ENCODE results near the gene COL4A4.

COL4A4 gene

GRCh38 chr2:227164763-227165291, 822 bp upstream of the COL4A4 start (continued):
- no peak for TF ChIP-seq PRDM6 (tag by site-specific recombination; IDR thresholded peaks at IDR 0.05)
- peak; percentile 50 for TF ChIP-seq EGR2 (tag by site-specific recombination; IDR thresholded peaks at IDR 0.05; ENCODE audit: low read depth)
- no peak for TF ChIP-seq ZNF449 (tag by site-specific recombination; IDR thresholded peaks at IDR 0.05)
- no peak for TF ChIP-seq KLF7 (tag by site-specific recombination; IDR thresholded peaks at IDR 0.05; ENCODE audit: borderline replicate concordance)
- no peak for TF ChIP-seq GLI2 (tag by site-specific recombination; IDR thresholded peaks at IDR 0.05; ENCODE audit: borderline replicate concordance, low read depth)
- TF ChIP-seq ZNF830 (tag by site-specific recombination; IDR thresholded peaks at IDR 0.05; ENCODE audit: low read depth) = no peak
- TF ChIP-seq ZNF391 (tag by site-specific recombination; IDR thresholded peaks at IDR 0.05; ENCODE audit: borderline replicate concordance, low read depth) = no peak
- TF ChIP-seq ZFP41 (tag by site-specific recombination; IDR thresholded peaks at IDR 0.05; ENCODE audit: borderline replicate concordance) = no peak
- TF ChIP-seq, protein P1, sequence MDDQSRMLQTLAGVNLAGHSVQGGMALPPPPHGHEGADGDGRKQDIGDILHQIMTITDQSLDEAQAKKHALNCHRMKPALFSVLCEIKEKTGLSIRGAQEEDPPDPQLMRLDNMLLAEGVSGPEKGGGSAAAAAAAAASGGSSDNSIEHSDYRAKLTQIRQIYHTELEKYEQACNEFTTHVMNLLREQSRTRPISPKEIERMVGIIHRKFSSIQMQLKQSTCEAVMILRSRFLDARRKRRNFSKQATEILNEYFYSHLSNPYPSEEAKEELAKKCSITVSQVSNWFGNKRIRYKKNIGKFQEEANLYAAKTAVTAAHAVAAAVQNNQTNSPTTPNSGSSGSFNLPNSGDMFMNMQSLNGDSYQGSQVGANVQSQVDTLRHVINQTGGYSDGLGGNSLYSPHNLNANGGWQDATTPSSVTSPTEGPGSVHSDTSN (CRISPR knock-in tag; IDR thresholded peaks at IDR 0.05) = no peak
- TF ChIP-seq ZNF555 (tag by site-specific recombination; conservative IDR thresholded peaks at IDR 0.05) = no peak
- TF ChIP-seq, protein P2, sequence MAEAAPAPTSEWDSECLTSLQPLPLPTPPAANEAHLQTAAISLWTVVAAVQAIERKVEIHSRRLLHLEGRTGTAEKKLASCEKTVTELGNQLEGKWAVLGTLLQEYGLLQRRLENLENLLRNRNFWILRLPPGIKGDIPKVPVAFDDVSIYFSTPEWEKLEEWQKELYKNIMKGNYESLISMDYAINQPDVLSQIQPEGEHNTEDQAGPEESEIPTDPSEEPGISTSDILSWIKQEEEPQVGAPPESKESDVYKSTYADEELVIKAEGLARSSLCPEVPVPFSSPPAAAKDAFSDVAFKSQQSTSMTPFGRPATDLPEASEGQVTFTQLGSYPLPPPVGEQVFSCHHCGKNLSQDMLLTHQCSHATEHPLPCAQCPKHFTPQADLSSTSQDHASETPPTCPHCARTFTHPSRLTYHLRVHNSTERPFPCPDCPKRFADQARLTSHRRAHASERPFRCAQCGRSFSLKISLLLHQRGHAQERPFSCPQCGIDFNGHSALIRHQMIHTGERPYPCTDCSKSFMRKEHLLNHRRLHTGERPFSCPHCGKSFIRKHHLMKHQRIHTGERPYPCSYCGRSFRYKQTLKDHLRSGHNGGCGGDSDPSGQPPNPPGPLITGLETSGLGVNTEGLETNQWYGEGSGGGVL (tag by site-specific recombination; IDR thresholded peaks at IDR 0.05) = no peak
- no peak for TF ChIP-seq KLF10 (tag by site-specific recombination; IDR thresholded peaks at IDR 0.05)
- no peak for TF ChIP-seq ZNF23 (tag by site-specific recombination; IDR thresholded peaks at IDR 0.05; ENCODE audit: borderline replicate concordance)
- no peak for TF ChIP-seq ZNF791 (tag by site-specific recombination; IDR thresholded peaks at IDR 0.05)
- TF ChIP-seq ZBTB48 (tag by site-specific recombination; IDR thresholded peaks at IDR 0.05) = no peak
- no peak for TF ChIP-seq ZNF548 (tag by site-specific recombination; IDR thresholded peaks at IDR 0.05)
- peak; percentile 73 for TF ChIP-seq ZNF335 (tag by site-specific recombination; conservative IDR thresholded peaks at IDR 0.05)
- TF ChIP-seq ZNF664 (tag by site-specific recombination; IDR thresholded peaks at IDR 0.05) = no peak
- no peak for TF ChIP-seq ZNF114 (tag by site-specific recombination; IDR thresholded peaks at IDR 0.05)
- TF ChIP-seq ZNF184 (tag by site-specific recombination; IDR thresholded peaks at IDR 0.05) = no peak
- 0 out of 2 replicates have a peak, but pooled peaks have one; percentile 27 for TF ChIP-seq MZF1 (tag by site-specific recombination; IDR thresholded peaks at IDR 0.05; ENCODE audit: borderline replicate concordance)
- TF ChIP-seq ZSCAN23 (tag by site-specific recombination; IDR thresholded peaks at IDR 0.05) = no peak
- peak; percentile 48; the same call in 1 of the 2 replicates for TF ChIP-seq ZNF629 (tag by site-specific recombination; IDR thresholded peaks at IDR 0.05)
- TF ChIP-seq, protein P3, sequence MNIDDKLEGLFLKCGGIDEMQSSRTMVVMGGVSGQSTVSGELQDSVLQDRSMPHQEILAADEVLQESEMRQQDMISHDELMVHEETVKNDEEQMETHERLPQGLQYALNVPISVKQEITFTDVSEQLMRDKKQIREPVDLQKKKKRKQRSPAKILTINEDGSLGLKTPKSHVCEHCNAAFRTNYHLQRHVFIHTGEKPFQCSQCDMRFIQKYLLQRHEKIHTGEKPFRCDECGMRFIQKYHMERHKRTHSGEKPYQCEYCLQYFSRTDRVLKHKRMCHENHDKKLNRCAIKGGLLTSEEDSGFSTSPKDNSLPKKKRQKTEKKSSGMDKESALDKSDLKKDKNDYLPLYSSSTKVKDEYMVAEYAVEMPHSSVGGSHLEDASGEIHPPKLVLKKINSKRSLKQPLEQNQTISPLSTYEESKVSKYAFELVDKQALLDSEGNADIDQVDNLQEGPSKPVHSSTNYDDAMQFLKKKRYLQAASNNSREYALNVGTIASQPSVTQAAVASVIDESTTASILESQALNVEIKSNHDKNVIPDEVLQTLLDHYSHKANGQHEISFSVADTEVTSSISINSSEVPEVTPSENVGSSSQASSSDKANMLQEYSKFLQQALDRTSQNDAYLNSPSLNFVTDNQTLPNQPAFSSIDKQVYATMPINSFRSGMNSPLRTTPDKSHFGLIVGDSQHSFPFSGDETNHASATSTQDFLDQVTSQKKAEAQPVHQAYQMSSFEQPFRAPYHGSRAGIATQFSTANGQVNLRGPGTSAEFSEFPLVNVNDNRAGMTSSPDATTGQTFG (tag by site-specific recombination; IDR thresholded peaks at IDR 0.05; ENCODE audit: borderline replicate concordance) = no peak
- no peak for TF ChIP-seq ZNF302 (tag by site-specific recombination; IDR thresholded peaks at IDR 0.05; ENCODE audit: low read depth)
- no peak for TF ChIP-seq ZNF704 (tag by site-specific recombination; IDR thresholded peaks at IDR 0.05)
- TF ChIP-seq ZNF433 (tag by site-specific recombination; IDR thresholded peaks at IDR 0.05; ENCODE audit: low read depth) = no peak
- TF ChIP-seq ZNF521 (tag by site-specific recombination; IDR thresholded peaks at IDR 0.05) = no peak
- peak; percentile 32; the same call in 1 of the 2 replicates for TF ChIP-seq SP2 (tag by site-specific recombination; IDR thresholded peaks at IDR 0.05)
- no peak for TF ChIP-seq HOXC10 (CRISPR knock-in tag; IDR thresholded peaks at IDR 0.05)
- TF ChIP-seq GLIS2 (tag by site-specific recombination; IDR thresholded peaks at IDR 0.05) = no peak
- TF ChIP-seq ZNF175 (tag by site-specific recombination; IDR thresholded peaks at IDR 0.05) = no peak

Measured in HEK293 (cell line).